ENCODE measurements around the gene TARS2. TPM values are rescaled to one million over a fixed set of nuclear protein-coding genes. Genes with fewer than 3 reads are reported as not detected.

The TARS2 gene
- total RNA-seq, 4 donors from 2014 or later: 12.2 to 25.5 (median 18.6) TPM

GRCh38 chr1:150555198-150555970, 68.2 kb downstream of the TARS2 start:
- peaks cover 3 to 90% (median 47%) of the 10 kb centered on the region in 4 donors for H3K4me1 ChIP-seq
- H3K36me3 ChIP-seq: peaks cover 0 to 40% (median 0%) of the 10 kb centered on the region in 3 donors
- WGBS, 2 donors: 86 to 87% methylated on average over 19 of the region's 19 CpGs
- no peak overlapping the region for H3K4me3 ChIP-seq
- H3K9me3 ChIP-seq: no peaks in the 10 kb centered on the region
- peak overlapping the region in 1 of 4 donors; percentile 96 for H3K27ac ChIP-seq
- no peak for DNase-seq (ENCODE audit: low spot score in 2 of 2)
- H3K27me3 ChIP-seq: no peaks in the 10 kb centered on the region
- no peak for TF ChIP-seq POLR2A (IDR thresholded peaks at IDR 0.05)
- no peak for TF ChIP-seq CTCF (IDR thresholded peaks at IDR 0.05)
- no peak for TF ChIP-seq EP300 (IDR thresholded peaks at IDR 0.05)

- Histone ChIP-seq H3K27ac (peak overlapping the region in 2 of 4 donors; percentile 35 to 100), H3K27me3 (no peaks in the 10 kb centered on the region), H3K9me3 (no peaks in the 10 kb centered on the region), H3K36me3 (peaks cover 0 to 40% (median 0%) of the 10 kb centered on the region in 3 donors), H3K4me3 (no peak overlapping the region), H3K4me1 (peaks cover 5 to 86% (median 47%) of the 10 kb centered on the region in 4 donors)
- DNase-seq (ENCODE audit: low spot score in 2 of 2): no peak
- 58 to 63% methylated on average over 19 to 24 of the region's 26 CpGs for WGBS, 2 donors
- TF ChIP-seq CTCF (IDR thresholded peaks at IDR 0.05): no peak
- no peak for TF ChIP-seq POLR2A (IDR thresholded peaks at IDR 0.05)
- TF ChIP-seq EP300 (IDR thresholded peaks at IDR 0.05): no peak
Observed at GRCh38 chr1:150555971-150556865, 69.0 kb downstream of the TARS2 start.

- Histone ChIP-seq H3K27me3 (no peaks in the 10 kb centered on the region), H3K4me3 (no peak overlapping the region), H3K36me3 (peaks cover 0 to 40% (median 0%) of the 10 kb centered on the region in 3 donors), H3K4me1 (peaks cover 5 to 78% (median 43%) of the 10 kb centered on the region in 4 donors), H3K27ac (peak overlapping the region in 2 of 4 donors; percentile 35 to 100), H3K9me3 (no peaks in the 10 kb centered on the region)
- 80 to 86% methylated on average over 22 to 24 of the region's 26 CpGs for WGBS, 2 donors
- no peak for DNase-seq (ENCODE audit: low spot score in 2 of 2)
- no peak for TF ChIP-seq EP300 (IDR thresholded peaks at IDR 0.05)
- no peak for TF ChIP-seq CTCF (IDR thresholded peaks at IDR 0.05)
- no peak for TF ChIP-seq POLR2A (IDR thresholded peaks at IDR 0.05)
Observed at GRCh38 chr1:150557065-150557600, 69.9 kb downstream of the TARS2 start.

Small RNA genes within 50 kb of the gene (small RNA-seq; reads per million reads assigned to genes)
- not detected for gene MIR4257

Other genes with a start within 250 kb of the TARS2 start
- 1 to 10 TPM in 1 of 4 donors, under 1 TPM in 1, not detected in 2; 0.22 to 2.3 TPM for gene CA14, start 229.6 kb upstream of the TARS2 start, total RNA-seq
- gene APH1A, start 218.4 kb upstream of the TARS2 start, total RNA-seq: 100 to 1,000 TPM in 1 of 4 donors, 10 to 100 TPM in 3; 68.1 to 108 (median 87.3) TPM
- 10 to 100 TPM in 3 of 4 donors, 1 to 10 TPM in 1; 5.2 to 25.8 (median 14.1) TPM for gene C1orf54, start 214.6 kb upstream of the TARS2 start, total RNA-seq
- gene CIART, start 204.9 kb upstream of the TARS2 start, total RNA-seq: 10 to 100 TPM in 1 of 4 donors, 1 to 10 TPM in 3; 2.7 to 12.8 (median 6.4) TPM
- 10 to 100 TPM; 31.4 to 55.5 (median 44.3) TPM for gene MRPS21, start 193.6 kb upstream of the TARS2 start, total RNA-seq
- gene PRPF3, start 165.9 kb upstream of the TARS2 start, total RNA-seq: 10 to 100 TPM; 50.4 to 81.0 (median 66.3) TPM
- gene RPRD2, start 123.3 kb upstream of the TARS2 start, total RNA-seq: 10 to 100 TPM; 16.2 to 27.6 (median 24.8) TPM
- gene ECM1, start 20.7 kb downstream of the TARS2 start, total RNA-seq: 10 to 100 TPM; 10.1 to 32.2 (median 15.0) TPM
- not detected for gene FALEC, start 28.3 kb downstream of the TARS2 start, total RNA-seq
- gene ADAMTSL4, start 62.0 kb downstream of the TARS2 start, total RNA-seq: 100 to 1,000 TPM in 2 of 4 donors, 10 to 100 TPM in 2; 54.4 to 132 (median 93.2) TPM
- 100 to 1,000 TPM; 235 to 306 (median 258) TPM for gene MCL1, start 92.2 kb downstream of the TARS2 start, total RNA-seq
- gene ENSA, start 142.2 kb downstream of the TARS2 start, total RNA-seq: 100 to 1,000 TPM; 120 to 331 (median 231) TPM
- gene GOLPH3L, start 209.7 kb downstream of the TARS2 start, total RNA-seq: 10 to 100 TPM; 20.6 to 30.9 (median 26.5) TPM
- 1 to 10 TPM in 3 of 4 donors, under 1 TPM in 1; 0.39 to 8.7 (median 2.5) TPM for gene HORMAD1, start 233.5 kb downstream of the TARS2 start, total RNA-seq

Measured in tibial nerve (tissue), 4 donors.